ENCODE data around the gene PTPRD. TPM values are rescaled to one million over a fixed set of nuclear protein-coding genes. Genes with fewer than 3 reads are reported as not detected.

PTPRD gene
- total and polyA plus RNA-seq, 9 of the 15 experiments (the other 6 are each of a cell fraction or from before 2014, with no cell fraction given) = 0.11 TPM; not detected in 8

DNA sequence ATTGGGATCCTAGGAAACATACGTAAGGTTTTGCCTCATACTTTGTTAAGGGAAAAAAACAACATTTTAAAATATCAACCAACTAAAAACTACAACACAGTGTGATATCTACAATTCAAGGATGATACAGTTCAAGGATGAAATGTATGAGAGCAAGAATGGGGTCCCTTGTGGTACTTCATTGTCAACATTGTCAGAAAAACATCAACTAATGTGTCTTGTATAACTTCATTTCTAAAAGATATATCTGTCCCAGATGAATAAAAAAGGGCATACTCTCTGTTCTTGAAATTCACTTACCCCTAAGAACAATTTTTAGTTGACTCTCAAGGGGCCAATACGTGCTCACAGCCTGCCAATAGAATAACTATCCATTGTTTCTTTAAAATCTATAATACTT, 1250.5 kb downstream of the PTPRD start (continued):
- no peak for TF ChIP-seq ETV6 (IDR thresholded peaks at IDR 0.05; ENCODE audit: borderline replicate concordance in 1 of 2, low read depth in 2 of 2, low read length in 1 of 2)
- TF ChIP-seq ETV6 (CRISPR knock-in tag; IDR thresholded peaks at IDR 0.05; ENCODE audit: borderline replicate concordance) = no peak
- TF ChIP-seq THRAP3 (IDR thresholded peaks at IDR 0.05; ENCODE audit: borderline replicate concordance) = no peak

DNA sequence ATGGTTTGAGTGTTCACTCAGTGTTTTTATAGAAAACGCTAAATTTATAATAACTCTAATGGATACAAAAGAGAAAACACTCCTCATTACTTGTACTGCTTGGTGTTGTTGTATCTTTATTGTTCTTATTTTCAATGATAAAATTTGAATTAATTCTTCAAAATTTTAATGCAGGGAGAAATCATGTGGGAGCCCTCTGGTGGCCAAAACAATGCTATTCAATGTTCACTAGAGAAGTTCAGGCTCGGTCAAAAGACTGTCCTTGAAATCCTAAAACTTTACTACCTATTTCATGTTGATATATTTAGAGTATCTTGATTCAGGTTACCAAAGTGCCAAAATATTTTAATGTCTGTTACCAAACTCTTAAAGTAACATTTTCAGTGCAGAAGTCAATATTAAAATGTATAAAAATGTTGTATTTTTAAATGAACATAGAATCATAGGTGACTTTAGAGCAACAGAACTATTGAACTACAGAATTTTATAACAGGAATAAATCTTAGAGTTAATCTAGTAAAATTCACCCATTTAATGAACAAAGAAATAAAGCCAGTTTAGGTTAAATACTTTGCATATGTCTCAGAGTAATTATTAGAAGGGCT, 1259.8 kb downstream of the PTPRD start:
- Histone ChIP-seq H3K9me3 (replicated peaks; ENCODE audit: control insufficient read depth, insufficient read depth, low read depth, low read length) (no peaks in the 10 kb centered on the region), H3K4me2 (ENCODE audit: insufficient read depth, low read length) (no peak overlapping the region), H3K9ac (ENCODE audit: insufficient read depth in 1 of 2, low read depth in 2 of 2, low read length in 2 of 2) (no peak overlapping the region), H3K9me1 (ENCODE audit: control insufficient read depth, insufficient read depth, low read length) (no peaks in the 10 kb centered on the region), H3K27me3 (ENCODE audit: control insufficient read depth in 2 of 2, insufficient read depth in 2 of 2, low read length in 2 of 2) (no peaks in the 10 kb centered on the region), H3K79me2 (ENCODE audit: control insufficient read depth, insufficient read depth, low read length) (no peaks in the 10 kb centered on the region), H3K27ac (ENCODE audit: extremely low read depth, low read depth, low read length) (no peak overlapping the region), H3K4me3 (no peak overlapping the region), H4K20me1 (replicated peaks; ENCODE audit: control insufficient read depth, insufficient read depth, low read length) (no peaks in the 10 kb centered on the region), H3K36me3 (ENCODE audit: control insufficient read depth, insufficient read depth, low read length) (no peaks in the 10 kb centered on the region), H3K4me1 (replicated peaks in 1 of 2; ENCODE audit: control insufficient read depth in 2 of 2, insufficient read depth in 2 of 2, low read length in 2 of 2) (no peaks in the 10 kb centered on the region), H2AFZ (ENCODE audit: low read depth, low read length) (no peak overlapping the region)
- TF ChIP-seq, protein P1, sequence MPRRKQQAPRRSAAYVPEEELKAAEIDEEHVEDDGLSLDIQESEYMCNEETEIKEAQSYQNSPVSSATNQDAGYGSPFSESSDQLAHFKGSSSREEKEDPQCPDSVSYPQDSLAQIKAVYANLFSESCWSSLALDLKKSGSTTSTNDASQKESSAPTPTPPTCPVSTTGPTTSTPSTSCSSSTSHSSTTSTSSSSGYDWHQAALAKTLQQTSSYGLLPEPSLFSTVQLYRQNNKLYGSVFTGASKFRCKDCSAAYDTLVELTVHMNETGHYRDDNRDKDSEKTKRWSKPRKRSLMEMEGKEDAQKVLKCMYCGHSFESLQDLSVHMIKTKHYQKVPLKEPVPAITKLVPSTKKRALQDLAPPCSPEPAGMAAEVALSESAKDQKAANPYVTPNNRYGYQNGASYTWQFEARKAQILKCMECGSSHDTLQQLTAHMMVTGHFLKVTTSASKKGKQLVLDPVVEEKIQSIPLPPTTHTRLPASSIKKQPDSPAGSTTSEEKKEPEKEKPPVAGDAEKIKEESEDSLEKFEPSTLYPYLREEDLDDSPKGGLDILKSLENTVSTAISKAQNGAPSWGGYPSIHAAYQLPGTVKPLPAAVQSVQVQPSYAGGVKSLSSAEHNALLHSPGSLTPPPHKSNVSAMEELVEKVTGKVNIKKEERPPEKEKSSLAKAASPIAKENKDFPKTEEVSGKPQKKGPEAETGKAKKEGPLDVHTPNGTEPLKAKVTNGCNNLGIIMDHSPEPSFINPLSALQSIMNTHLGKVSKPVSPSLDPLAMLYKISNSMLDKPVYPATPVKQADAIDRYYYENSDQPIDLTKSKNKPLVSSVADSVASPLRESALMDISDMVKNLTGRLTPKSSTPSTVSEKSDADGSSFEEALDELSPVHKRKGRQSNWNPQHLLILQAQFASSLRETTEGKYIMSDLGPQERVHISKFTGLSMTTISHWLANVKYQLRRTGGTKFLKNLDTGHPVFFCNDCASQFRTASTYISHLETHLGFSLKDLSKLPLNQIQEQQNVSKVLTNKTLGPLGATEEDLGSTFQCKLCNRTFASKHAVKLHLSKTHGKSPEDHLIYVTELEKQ (CRISPR knock-in tag; IDR thresholded peaks at IDR 0.05) = no peak
- TF ChIP-seq, protein P2, sequence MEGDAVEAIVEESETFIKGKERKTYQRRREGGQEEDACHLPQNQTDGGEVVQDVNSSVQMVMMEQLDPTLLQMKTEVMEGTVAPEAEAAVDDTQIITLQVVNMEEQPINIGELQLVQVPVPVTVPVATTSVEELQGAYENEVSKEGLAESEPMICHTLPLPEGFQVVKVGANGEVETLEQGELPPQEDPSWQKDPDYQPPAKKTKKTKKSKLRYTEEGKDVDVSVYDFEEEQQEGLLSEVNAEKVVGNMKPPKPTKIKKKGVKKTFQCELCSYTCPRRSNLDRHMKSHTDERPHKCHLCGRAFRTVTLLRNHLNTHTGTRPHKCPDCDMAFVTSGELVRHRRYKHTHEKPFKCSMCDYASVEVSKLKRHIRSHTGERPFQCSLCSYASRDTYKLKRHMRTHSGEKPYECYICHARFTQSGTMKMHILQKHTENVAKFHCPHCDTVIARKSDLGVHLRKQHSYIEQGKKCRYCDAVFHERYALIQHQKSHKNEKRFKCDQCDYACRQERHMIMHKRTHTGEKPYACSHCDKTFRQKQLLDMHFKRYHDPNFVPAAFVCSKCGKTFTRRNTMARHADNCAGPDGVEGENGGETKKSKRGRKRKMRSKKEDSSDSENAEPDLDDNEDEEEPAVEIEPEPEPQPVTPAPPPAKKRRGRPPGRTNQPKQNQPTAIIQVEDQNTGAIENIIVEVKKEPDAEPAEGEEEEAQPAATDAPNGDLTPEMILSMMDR (IDR thresholded peaks at IDR 0.05 in 2 of 3, conservative IDR thresholded peaks at IDR 0.05 in 1 of 3; ENCODE audit: insufficient read depth in 2 of 3, low read depth in 1 of 3, low read length in 3 of 3) = peak in 1 of 3 experiments; percentile 16; a peak in 2 of 6 replicates
- POLR2A ChIA-PET = no interaction called here
- in situ Hi-C loops (cut with MboI) = no loop called here
- WGBS (ENCODE audit: insufficient coverage, low coverage, missing lambda C conversion rate) = 0% methylated on average over 2 of the region's 2 CpGs
- ATAC-seq (no peak), FAIRE-seq (no peak), DNase-seq (ENCODE audit: extremely low read depth in 1 of 4, low spot score in 3 of 4) (peak in 2 of 4 experiments; percentile 1 to 3)
- CTCF ChIA-PET (ENCODE audit: low intra/inter-chr PET ratio) = no interaction called here
- no TSS peak for BruUV-seq (replicated peaks)
- intact Hi-C loops (cut with micrococcal nuclease) = no loop called here
